ENCODE data around the gene EVL. TPM values are rescaled to one million over a fixed set of nuclear protein-coding genes. Genes with fewer than 3 reads are reported as not detected.

EVL gene
- total RNA-seq, 4 donors from 2014 or later = 42.6 to 94.6 (median 59.8) TPM

DNA sequence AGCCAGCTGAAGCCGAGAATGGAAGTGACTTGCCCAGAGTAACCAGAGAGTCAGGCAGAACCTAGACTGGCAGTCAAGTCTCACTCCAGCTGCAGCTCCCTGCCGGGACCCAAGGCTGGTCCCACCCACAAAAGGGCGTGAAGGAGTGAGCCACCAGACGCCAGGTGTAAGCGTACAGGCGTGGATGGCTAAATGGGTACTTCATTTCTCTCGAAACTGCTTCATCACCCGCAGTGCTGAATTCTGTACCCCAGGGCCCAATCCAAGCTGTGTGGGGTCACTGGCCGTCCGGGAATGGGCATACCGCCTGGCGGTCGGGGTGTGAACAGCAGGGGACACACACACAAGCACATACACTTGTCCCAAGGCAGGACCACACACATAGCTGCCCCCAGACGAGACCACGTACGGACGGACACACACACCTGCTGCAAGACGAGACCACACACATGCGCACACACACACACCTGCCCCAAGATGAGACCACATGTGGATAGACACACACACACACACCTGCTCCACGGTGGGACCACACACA is 59.4 kb downstream of the EVL start:
- H3K4me1 ChIP-seq = peaks cover 0 to 16% (median 0%) of the 10 kb centered on the region in 4 donors
- no peaks in the 10 kb centered on the region for H3K27me3 ChIP-seq
- TF ChIP-seq, protein P1, sequence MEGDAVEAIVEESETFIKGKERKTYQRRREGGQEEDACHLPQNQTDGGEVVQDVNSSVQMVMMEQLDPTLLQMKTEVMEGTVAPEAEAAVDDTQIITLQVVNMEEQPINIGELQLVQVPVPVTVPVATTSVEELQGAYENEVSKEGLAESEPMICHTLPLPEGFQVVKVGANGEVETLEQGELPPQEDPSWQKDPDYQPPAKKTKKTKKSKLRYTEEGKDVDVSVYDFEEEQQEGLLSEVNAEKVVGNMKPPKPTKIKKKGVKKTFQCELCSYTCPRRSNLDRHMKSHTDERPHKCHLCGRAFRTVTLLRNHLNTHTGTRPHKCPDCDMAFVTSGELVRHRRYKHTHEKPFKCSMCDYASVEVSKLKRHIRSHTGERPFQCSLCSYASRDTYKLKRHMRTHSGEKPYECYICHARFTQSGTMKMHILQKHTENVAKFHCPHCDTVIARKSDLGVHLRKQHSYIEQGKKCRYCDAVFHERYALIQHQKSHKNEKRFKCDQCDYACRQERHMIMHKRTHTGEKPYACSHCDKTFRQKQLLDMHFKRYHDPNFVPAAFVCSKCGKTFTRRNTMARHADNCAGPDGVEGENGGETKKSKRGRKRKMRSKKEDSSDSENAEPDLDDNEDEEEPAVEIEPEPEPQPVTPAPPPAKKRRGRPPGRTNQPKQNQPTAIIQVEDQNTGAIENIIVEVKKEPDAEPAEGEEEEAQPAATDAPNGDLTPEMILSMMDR (IDR thresholded peaks at IDR 0.05) = no peak
- TF ChIP-seq POLR2A (IDR thresholded peaks at IDR 0.05) (no peak), EP300 (IDR thresholded peaks at IDR 0.05) (no peak)
- no peak for DNase-seq (ENCODE audit: low spot score in 2 of 2)
- no peak overlapping the region for H3K27ac ChIP-seq
- WGBS, 2 donors = 82 to 89% methylated on average over 18 to 20 of the region's 20 CpGs
- H3K9me3 ChIP-seq = no peaks in the 10 kb centered on the region
- peaks cover 0 to 46% (median 0%) of the 10 kb centered on the region in 3 donors for H3K36me3 ChIP-seq
- H3K4me3 ChIP-seq = no peak overlapping the region

DNA sequence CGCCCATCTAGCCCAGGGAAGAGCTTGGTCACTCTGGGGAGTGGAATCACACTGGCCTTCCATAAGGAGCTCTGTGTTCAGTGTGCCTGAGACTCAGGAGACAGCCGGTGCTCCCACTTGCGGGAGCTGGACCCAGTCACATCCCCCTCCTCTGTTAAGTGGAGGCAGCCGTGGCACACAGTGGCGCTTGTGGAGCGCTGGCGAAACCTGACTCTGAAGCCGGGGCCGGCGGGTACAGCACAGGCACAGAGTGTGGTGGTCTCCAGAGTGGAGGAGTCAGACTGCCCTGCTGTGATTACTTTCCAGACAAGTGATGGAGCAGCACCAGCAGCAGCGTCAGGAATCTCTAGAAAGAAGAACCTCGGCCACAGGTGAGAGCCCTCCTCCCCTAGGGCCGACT is 61.2 kb downstream of the EVL start:
- peaks cover 0 to 22% (median 0%) of the 10 kb centered on the region in 4 donors for H3K4me1 ChIP-seq
- 91 to 92% methylated on average over 13 of the region's 13 CpGs for WGBS, 2 donors
- no peak overlapping the region for H3K4me3 ChIP-seq
- TF ChIP-seq, protein P1 (IDR thresholded peaks at IDR 0.05) = no peak
- TF ChIP-seq POLR2A (IDR thresholded peaks at IDR 0.05) = no peak
- no peak for TF ChIP-seq EP300 (IDR thresholded peaks at IDR 0.05)
- H3K27ac ChIP-seq = no peak overlapping the region
- no peaks in the 10 kb centered on the region for H3K27me3 ChIP-seq
- H3K9me3 ChIP-seq = no peaks in the 10 kb centered on the region
- no peak for DNase-seq (ENCODE audit: low spot score in 2 of 2)
- H3K36me3 ChIP-seq = peaks cover 0 to 64% (median 0%) of the 10 kb centered on the region in 3 donors

DNA sequence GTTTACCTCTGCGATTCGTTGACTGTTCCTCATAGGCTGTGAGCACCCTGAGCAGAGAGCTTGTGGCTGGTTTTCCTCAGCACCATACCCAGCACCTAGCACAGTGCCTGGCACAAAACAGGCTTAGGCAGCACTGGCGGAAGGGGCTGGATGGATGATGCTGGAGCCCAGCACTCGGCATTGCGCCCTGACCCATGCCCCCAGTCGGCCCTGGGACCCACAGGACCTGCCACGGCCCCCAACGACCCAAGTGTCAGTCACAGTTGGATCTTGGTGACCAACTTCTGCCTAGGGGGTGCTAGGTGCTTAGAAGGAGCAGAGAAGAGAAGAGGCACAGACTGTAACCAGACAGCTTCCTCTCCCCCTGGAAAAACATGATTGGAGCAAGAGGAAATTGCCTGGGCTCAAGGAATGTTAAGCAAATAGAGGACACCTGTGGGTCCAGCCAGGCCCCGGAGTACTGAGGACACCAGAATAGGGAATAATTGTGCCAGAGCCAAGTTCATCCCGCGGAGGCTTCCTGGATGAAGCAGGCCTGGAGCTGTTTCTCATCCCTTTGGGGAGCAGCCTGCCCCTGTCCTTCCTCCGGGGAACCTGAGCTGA is 62.7 kb downstream of the EVL start:
- Histone ChIP-seq H3K9me3 (no peaks in the 10 kb centered on the region), H3K4me1 (peaks cover 0 to 24% (median 0%) of the 10 kb centered on the region in 4 donors), H3K36me3 (peaks cover 0 to 76% (median 9%) of the 10 kb centered on the region in 3 donors), H3K27ac (peak overlapping the region in 1 of 4 donors; percentile 36), H3K4me3 (no peak overlapping the region), H3K27me3 (no peaks in the 10 kb centered on the region)
- DNase-seq (ENCODE audit: low spot score in 2 of 2) = no peak
- WGBS, 2 donors = 88% methylated on average over 9 to 11 of the region's 12 CpGs
- TF ChIP-seq EP300 (IDR thresholded peaks at IDR 0.05) (no peak), POLR2A (IDR thresholded peaks at IDR 0.05) (no peak)
- TF ChIP-seq, protein P1 (IDR thresholded peaks at IDR 0.05) = no peak

DNA sequence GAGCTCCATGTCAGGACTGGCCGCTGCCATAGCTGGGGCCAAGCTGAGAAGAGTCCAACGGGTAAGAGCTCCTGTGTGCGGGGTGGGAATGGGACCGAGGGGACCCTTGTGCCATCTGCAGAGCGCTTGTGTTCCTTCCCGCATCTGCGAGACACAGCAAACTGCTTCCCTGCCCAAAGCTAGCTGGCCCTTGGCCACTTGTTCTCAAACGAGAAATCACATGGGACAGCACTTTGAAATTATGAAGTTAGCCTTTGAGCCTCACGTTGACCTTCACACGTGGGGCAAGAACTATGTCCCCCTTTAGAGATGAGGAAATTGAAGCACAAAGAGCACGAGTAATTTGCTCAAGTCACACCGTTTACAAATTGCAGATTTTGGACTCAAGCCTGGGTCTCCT is 63.5 kb downstream of the EVL start:
- H3K27ac ChIP-seq = peak overlapping the region in 1 of 4 donors; percentile 36
- TF ChIP-seq, protein P1 (IDR thresholded peaks at IDR 0.05) = no peak
- peak in 1 of 2 donors; percentile 25 for TF ChIP-seq EP300 (IDR thresholded peaks at IDR 0.05)
- no peak for TF ChIP-seq POLR2A (IDR thresholded peaks at IDR 0.05)
- H3K4me3 ChIP-seq = no peak overlapping the region
- peaks cover 0 to 78% (median 13%) of the 10 kb centered on the region in 3 donors for H3K36me3 ChIP-seq
- H3K4me1 ChIP-seq = peaks cover 0 to 28% (median 0%) of the 10 kb centered on the region in 4 donors
- H3K9me3 ChIP-seq = no peaks in the 10 kb centered on the region
- WGBS, 2 donors = 67 to 70% methylated on average over 11 of the region's 12 CpGs
- peak in 1 of 2 donors; percentile 45 for DNase-seq (ENCODE audit: low spot score in 2 of 2)
- no peaks in the 10 kb centered on the region for H3K27me3 ChIP-seq

DNA sequence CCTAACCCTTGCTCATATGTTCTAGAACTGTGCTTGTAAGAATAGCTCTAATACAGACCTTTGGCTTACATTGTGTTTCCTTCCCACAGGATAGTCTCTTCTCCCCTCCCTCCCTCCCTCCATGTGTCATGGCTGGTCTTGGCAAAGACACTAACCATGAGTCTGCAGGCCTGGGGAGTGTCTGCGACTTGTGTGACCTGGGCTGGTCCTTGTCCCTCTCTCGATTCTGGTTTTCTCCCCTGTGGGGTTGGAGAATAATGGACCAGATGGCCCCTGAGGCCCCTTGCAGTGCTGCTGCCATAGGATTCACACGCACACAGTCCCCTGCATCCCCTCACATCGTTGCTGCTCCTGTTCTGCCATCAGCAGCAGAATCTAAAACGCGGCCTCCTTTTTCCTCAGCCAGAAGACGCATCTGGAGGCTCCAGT is 64.0 kb downstream of the EVL start:
- H3K27me3 ChIP-seq = no peaks in the 10 kb centered on the region
- peaks cover 0 to 28% (median 0%) of the 10 kb centered on the region in 4 donors for H3K4me1 ChIP-seq
- no peaks in the 10 kb centered on the region for H3K9me3 ChIP-seq
- peaks cover 0 to 78% (median 13%) of the 10 kb centered on the region in 3 donors for H3K36me3 ChIP-seq
- WGBS, 2 donors = 73 to 79% methylated on average over 7 of the region's 7 CpGs
- DNase-seq (ENCODE audit: low spot score in 2 of 2) = no peak
- TF ChIP-seq, protein P1 (IDR thresholded peaks at IDR 0.05) = no peak
- TF ChIP-seq POLR2A (IDR thresholded peaks at IDR 0.05) = no peak
- TF ChIP-seq EP300 (IDR thresholded peaks at IDR 0.05) = no peak
- H3K27ac ChIP-seq = peak overlapping the region in 1 of 4 donors; percentile 37
- H3K4me3 ChIP-seq = no peak overlapping the region
